Measurements from ENCODE around the gene NUDT14. TPM values are rescaled to one million over a fixed set of nuclear protein-coding genes. Genes with fewer than 3 reads are reported as not detected.

NUDT14 gene
- total RNA-seq, 1 experiment from 2014 or later: 4.0 TPM

DNA sequence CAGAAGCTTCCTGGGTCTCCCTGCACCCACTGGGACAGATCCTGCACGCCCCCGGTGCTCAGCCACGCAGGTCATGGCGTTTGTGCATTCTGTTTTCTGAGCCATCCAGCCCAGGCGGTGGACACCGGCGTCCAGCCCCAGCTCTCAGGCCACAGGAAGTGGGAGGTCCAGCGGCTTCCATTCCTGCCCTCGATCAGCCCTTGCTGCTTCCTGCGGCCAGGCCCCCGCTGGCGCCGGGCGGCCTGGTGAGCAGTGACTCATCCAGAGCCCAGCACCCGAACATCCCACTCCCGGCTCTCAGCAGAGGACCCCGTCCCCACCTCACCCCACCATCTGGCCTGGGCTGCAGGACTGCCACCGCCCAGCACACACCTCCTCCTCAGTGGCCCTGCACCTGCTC lies 18.0 kb upstream of the NUDT14 start:
- DNase-seq (ENCODE audit: low read depth): peak; percentile 48

DNA sequence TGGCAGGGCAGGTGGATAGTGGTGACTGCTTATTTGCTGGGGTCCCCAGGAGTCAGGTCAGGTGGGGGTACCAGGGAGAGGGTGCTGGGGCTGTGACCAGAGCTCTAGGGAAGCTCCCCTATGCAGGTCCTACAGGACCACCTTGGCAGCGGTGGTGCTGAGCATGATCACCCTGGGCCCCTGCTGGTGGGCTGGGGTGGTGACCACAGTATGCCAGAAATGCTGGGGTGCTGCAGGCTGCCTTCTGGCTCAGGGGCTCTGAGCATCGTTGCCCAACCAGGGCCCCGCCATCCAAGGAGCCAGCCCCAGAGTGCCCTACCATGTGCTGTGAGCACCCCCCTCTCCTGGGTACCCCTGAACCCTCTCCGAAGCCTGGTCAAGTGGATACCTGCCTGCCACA lies 17.5 kb upstream of the NUDT14 start:
- no peak for DNase-seq (ENCODE audit: low read depth)

DNA sequence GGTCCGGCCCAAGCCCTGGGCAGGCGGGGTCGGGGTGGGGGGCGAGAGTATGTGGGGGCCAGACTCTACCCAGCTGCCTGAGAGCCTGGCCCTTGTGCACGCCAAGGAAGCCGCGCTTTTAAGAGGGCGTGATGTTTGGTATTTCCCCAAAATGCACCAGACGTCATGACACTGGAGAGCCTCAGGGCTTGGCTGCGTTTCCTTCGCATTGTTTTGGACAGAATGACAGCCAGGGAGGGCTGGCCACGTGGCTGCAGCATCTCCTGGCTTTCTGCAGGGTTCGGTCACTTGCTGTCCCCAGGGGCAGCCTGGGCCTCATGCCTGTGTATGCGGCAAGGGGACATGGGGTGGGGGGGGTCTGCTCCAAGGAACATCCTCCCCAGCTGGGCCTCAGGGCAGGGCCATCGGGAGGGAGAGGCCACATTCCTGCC lies 16.1 kb upstream of the NUDT14 start:
- peak; percentile 68 for DNase-seq (ENCODE audit: low read depth)

DNA sequence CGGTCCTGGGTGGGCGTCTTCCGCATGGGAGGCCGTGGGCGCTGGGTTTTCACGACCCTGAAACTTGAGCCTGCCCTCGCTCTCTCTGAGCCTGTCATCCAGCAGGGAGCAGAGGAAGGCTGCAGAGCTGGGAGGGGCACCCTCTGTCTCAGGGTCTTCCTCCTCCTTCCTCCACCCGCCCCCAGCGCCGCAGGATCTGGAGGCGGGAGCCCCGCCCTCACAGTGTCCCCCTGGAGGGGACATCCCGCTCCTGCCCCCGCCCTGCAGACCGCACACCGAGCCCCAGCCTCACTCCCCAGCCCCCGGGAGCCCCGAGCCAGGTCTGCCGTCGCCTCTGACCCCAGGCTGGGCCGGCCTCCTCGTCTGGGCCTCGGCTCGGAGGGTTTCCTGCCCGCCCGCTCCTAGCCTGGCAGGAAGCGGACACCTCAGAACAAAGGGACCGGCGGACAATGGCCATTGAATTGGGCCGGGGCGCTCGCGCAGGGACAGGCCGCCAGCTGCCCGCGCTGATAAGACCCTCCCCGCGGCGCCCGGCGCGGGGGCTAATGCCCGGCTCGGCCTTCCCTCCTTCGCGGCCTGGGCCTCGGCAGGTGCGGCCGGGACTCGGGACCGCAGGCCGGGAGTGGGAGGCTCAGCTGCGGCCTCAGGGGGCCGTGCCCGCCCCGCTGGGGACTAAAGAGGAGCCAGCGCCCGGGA lies 15.3 kb upstream of the NUDT14 start:
- DNase-seq (ENCODE audit: low read depth): no peak

DNA sequence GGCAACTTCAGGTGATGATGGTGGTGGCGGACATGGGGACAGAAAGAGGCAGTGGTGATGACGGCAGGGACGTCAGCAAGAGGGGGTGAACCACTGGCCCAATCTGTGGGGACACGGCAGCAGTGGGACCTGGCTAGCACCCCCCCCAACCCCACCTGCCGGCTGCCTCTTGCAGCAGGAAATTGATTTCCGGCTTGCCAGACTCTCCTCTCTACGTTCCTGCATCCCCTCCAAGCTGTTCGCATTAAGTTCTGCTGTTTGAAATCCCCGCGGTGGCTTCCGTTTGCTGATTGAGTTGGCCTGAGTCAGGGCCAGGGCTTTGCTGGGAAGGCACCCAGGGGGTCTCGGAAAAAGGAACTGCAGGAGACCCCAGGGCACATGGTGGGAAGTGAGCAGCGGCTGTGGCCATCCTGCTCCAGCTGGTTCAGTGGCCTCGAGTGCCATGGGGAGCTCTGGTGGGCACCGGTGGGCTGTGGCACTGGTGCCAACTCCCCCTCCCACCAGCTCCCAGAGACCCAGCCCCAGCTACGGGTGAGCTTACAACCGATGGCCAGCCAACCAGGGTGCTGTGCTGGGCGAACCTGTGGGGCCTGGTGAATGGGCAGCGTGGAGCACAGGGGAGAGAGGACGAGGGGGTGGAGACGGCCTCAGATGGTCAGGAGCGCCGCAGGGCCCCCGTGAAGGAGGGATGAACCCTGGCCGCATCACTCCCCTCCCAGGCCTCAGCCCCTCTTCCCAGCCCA lies 14.6 kb upstream of the NUDT14 start:
- no peak for DNase-seq (ENCODE audit: low read depth)

DNA sequence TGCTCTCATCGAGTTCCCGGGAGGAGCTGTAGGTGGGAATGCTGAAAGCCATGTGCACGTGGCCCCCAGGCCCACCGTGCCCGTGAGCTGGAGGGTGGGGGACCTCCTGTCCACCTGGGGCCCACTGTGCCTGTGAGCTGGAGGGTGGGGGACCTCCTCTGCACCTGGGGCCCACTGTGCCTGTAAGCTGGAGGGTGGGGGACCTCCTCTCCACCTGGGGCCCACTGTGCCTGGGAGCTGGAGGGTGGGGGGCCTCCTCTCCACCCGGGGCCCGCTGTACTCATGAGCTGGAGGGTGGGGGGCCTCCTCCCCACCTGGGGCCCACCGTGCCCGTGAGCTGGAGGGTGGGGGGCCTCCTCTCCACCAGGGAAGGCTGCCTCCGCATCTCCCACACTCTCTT lies 13.9 kb upstream of the NUDT14 start:
- DNase-seq (ENCODE audit: low read depth): no peak

DNA sequence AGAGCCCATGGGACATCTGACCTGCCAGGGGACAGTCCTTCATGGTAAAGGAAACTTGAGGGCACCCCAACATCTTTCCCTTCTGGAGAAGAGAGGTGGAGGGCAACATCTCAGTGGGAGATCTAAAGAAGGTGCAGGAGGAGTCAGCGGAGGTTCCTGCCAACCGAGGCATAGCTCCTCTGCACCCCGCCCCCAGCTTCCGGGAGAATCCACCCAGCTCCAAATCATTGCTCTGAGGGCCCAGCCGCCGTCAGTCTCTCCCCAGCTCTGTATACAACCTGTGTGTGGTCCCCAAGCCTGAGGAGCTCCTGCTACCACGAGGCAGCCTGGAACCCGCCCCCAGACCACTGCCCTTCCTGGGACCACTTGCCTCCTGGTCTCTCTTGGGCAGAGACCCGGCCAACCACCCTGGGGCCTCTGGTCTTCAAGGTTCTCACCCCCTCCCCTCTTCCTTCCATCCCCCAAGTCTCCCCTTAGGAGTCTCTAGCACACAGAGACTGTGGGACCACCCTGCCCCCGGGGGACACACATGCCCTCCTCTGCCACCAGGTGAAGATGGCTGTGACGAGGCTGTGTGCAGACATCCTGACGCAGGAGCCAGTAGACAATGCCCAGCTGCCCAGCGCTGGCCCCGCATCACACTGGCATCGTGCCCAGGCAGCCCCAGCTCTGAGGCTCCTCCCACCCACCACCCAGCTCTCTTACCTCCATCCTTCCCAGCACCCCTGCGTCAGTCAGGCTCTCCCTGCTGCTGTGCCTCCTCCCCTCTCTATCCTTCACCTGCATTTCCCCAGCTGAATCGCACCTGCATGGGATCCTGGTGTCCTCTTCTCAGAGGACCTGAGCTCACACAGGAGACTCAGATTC lies 13.0 kb upstream of the NUDT14 start:
- DNase-seq (ENCODE audit: low read depth): no peak

DNA sequence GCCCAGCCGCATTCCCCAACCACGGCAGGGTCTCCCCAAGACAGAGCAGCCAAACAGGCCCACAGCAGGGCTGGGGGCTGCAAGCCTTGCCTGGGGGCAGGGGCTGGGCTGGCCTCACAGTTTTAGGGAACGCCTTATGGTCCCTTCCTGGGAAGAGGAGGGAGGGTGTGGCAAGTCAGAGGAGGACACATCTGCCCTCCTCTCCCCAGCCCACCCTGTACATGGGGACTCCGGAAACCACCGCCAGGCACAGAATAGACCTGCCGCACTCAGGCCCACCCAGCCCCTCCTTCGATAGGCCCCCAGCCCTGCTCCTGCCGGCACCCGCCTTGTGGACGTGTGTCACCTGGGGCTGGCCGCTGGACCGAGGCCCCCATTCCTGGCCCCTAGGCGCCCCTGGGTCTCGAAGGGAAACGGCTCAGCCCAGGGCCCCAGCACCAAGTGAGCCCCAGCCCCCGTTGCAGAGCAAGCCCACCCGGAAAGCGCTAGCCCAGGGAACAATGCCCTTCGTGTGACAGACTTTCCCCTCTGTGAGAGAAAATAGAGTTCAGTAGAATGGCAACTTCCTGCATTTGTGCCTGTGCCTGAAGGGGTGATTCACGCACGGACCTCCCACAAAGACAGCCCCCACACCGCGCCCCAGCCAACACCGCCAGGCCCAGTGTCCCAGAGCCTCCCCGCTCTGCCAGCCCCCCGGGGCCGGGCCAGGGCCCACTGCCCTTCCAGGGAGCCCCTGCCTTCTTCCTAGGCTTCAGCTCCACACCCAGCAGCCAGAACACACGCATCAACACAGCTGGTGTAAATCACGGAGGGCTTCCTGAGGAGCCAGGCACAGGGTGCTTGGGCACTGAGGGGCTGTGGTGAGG lies 12.0 kb upstream of the NUDT14 start:
- DNase-seq (ENCODE audit: low read depth): peak; percentile 16

DNA sequence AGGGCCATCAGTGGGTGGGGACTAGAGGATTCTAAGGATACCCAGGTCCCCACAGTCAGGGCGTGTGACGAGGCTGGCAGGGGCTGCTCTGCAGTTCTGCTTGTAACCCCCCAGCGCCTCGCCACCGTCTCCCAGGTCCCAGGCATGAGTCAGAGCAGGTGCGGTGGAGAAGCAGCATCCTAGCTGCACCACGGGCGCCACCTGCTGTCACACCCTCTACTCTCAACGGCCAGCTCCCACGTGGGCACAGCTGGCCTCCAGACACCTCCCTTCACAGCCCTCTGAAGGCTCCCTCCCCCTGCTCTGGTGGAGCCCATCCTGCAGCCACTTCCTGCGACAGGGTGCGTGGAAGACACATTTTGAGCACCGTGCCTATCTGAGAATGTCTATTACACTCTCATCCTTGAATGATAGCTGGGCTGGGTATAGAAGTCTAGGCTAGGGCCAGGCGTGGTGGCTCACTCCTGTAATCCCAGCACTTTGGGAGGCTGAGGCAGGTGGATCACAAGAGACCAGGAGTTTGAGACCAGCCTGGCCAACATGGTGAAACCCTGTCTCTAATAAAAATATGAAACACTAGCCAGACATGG lies 6.9 kb upstream of the NUDT14 start:
- no peak for DNase-seq (ENCODE audit: low read depth)

DNA sequence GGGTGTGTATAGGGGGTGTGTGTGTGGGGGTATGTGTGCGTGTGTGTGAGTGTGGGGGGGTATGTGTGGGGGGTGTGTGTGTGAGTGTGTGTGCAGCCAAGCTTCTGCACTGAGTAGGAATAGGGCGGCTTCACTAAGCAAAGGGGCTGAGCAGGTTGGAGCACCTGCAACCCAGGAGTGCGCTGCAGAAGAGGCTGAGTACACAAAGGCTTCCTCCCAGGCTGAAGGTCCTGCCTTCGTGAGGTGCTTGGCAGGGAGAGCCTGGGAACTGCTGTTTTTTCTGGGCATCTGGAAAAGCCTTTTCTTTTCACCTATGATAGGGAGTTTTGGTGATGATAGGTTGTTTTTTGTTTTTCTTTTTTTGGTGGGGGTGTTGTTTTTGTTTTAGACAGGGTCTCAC lies 6.0 kb upstream of the NUDT14 start:
- DNase-seq (ENCODE audit: low read depth): no peak

DNA sequence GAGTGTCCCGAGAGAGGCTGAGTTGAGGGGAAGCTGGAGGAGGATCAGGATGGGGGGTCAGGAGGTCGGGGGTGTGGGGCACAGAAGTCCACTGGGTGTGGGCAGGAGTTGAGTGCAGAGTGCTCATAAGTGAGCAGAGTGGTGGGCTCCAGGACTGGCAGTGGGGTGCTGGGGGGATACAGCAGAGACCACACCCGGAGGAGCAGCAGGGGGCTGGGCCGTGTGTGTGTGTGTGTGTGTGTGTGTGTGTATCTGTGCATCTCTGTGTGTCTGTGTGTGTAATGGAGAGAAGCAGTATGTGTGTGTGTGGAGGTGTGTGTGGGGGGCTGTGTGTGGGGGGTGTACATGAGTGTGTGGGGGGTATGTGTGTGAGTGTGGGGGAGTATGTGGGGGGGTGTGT lies 4.9 kb upstream of the NUDT14 start:
- no peak for DNase-seq (ENCODE audit: low read depth)

DNA sequence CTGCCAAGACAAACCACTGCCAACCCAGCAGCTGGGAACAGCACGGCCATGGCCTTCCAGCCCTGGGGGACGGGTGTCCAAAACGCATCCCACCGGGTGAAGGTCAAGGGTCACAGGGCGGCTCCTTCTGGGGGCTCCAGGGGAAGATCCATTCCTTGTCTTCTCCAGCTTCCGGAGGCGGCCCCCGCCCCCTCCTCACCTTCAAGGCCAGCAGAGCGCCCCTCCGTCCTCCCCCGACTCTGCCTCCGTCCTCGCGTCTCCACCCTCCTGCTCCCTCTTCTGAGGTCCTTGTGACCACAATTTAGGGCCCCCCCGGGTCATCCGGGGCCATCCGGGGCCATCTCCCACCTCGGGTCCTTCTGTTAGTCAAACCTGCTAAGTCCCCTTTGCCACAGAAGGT lies 3.9 kb upstream of the NUDT14 start:
- DNase-seq (ENCODE audit: low read depth): no peak

DNA sequence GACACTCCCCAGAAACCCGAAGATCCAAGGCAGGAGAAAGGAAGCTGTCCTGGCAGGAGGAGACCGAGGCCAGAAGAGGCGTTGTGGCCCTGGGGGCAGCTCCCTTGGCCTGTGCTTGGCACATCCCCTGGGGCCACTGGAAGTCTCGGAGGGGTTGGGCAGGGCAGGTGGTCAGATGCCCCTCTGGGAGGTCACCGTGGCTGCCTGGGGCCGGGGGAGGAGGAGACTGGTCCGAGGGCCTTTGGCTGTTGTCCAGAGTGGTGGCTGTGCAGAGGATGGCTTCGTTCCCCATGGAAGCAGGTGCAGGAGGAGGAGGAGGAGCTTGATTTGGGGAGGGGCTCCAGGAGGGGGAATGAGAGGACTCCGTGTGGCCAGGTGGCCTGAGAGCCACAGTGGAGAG lies 3.3 kb upstream of the NUDT14 start:
- no peak for DNase-seq (ENCODE audit: low read depth)

DNA sequence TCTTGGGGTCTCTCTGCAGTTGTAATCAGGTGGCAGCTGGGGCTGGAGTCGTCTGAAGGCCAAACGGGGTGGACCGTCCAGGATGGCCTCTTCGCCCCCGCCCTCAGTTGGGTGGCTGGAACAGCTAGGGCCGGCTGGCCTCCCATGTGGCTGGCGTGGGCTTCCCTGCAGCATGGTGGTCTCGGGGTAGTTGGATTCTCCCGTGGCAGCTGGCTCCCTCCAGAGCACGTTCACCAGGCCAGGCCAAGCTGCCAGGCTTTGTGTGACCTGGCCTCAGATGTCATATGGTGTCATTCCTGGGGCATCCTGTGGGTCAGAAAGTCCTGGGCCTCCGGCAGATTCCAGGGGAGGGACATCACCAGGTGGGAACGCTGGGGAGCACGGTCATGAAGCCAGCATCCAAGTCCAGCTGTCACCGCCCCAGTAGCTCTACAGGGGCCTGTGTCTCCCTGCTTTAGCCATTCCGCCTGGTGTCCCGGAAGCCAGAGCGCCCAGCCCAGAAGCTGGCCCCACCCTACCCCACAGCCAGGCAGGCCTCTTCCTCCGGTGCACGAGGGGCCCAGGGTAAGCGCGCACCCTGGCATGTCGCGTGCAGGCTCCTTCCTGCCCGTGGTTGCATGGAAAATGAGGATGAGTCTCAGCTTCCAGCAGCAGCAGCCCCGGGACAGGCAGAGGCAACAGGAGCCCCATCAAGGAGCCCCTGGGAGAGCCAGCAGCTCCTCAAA lies 1.3 kb upstream of the NUDT14 start:
- no peak for DNase-seq (ENCODE audit: low read depth)

DNA sequence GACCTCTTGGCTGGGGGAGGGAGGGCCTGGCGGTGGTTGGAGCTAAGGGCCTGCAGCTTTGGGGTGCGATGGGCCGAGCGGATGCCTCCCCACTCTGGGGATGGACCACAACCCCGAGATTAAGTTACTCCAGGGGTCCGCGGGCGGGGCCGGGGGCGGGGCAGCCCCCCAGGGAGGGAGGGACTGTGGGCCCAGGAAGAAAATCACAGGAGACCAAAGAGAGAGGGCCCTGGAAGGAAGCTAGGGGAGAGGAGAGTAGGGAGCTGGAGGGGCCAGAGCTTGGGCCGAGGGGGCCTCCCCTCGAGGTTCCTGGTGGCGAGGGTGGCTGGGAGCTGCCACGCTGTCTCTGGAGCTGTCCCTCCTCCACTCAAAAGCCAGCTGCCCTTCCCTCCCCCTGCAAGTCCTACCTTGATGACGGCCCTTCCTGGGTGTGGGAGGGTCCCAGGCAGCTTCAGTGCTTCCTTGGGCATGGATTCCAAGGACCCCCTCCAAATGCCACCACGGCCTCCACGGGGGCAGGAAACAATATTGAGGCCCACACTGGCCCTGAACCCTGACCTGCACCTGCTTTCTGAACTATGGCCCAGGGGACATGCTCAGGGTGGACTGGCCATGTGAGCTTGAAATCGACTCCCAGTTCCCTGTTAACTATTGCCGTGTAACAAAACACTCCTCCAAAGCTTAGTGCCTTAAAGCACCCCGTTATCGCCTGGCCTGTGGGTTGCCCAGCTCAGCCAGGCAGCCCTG lies 610 bp upstream of the NUDT14 start:
- DNase-seq (ENCODE audit: low read depth): no peak

DNA sequence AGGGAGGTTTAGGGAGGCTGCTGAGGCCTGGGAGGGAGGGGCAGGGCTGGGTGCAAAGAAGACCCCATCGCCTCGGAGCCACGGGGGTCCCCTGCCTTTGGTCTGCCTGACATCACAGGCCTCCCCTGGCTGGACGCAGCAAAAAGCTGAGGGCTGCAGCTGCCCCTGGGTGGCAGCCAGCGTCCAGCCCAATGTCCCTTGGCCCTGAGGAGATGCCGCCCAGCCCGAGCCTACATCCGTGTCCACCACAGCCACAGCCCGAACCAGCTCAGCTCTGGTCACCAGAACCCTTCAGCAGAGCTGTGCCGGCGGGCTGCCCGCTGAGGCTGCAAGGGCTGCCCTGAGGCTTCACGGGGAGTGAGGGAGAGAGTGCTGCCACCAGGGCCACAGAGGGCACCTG lies 1.9 kb downstream of the NUDT14 start:
- no peak for DNase-seq (ENCODE audit: low read depth)

DNA sequence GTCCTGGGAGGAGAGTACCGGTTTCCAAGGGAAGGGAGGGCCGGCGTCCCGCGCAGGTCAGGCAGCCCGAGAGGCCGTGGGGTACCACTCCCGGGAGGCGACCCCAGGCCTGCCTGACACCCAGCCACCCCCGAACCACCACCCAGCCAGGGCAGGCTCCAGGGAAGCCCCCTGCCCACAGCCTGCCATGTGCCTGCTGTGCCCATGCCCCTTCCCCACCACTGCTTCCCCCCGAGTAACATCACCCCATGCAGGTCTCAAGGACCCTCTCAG lies 2.3 kb downstream of the NUDT14 start:
- DNase-seq (ENCODE audit: low read depth): no peak

DNA sequence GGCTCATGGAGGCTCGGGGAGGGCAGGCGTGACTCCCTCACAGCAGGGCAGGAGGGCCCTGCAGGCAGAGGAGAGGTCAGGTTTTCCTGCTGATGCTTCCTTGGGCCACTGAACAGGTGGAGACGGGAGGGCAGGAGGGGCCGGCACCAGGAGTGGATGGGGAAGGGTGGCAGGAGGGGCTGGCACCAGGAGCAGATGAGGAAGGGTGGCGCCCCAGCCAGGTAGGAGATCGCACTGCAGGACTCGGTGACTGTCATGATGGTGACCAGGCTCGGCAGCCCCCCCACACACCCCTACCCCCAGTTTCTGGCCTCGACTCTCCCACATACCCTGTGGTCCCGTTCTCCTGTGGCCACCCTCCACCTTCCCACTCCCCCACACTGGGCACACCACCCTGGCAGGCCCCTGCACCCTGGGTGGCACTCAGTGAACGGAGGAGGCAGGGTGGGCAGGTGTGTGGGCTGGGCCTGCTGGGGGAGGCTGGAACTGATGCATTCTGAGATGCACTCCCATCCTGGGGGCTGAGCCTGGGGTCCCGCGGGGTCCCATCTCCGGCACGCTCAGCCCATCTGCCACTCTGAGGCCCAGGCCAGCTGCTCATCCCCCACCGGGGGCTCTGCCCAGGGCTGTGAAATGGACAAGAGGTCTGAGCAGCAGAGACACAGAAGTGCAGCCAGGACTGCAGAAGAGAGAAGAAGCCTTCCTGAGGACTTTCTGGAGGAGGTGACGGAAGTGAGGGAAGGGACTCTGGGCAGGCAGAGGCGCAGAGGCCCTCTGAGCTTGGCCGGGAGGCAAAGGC lies 2.8 kb downstream of the NUDT14 start:
- no peak for DNase-seq (ENCODE audit: low read depth)

DNA sequence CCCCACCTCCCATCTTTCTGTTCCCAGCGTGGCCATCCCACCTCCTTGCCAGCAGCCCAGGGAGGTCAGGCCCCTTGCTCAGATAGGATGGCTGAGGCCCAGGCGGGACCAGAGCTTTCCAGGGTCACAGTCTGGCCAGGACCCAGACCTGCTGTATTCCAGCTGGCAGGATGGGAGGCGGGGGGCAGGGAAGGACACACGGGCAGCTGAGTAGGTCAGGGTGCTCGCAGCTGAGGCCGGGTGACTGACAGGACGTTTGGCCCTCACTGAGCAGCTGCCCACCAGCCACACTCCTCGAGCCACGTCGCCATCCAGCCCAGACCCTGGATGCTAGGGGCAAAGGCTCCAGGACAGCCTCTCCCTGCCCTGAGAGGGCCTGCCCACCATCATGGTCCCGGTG lies 4.0 kb downstream of the NUDT14 start:
- DNase-seq (ENCODE audit: low read depth): no peak
